HS-5 (cell line): ENCODE data around the gene LACTBL1.

Experiments used
- DNase-seq: peaks from one replicate; pipeline ENCODE4 v3.0.0-alpha.2; 2012; ENCODE audit warnings: low read depth

The LACTBL1 gene

DNA sequence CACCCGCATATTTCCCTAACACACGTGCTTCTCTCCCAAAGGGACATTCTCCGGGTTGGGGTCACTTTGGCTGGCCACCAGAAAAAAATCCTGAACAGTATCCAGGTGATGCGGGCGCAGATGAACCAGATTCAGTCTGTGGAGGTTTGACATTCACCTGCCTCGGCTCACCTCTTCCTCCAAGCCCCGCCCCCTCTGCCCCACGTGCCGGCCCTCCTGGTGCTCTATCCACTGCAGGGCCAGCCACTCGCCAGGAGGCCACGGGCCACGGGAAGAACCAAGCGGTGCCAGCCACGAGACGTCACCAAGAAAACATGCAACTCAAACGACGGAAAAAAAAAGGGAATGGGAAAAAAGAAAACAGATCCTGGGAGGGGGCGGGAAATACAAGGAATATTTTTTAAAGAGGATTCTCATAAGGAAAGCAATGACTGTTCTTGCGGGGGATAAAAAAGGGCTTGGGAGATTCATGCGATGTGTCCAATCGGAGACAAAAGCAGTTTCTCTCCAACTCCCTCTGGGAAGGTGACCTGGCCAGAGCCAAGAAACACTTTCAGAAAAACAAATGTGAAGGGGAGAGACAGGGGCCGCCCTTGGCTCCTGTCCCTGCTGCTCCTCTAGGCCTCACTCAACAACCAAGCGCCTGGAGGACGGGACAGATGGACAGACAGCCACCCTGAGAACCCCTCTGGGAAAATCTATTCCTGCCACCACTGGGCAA is 59.1 kb downstream of the LACTBL1 start:
- DNase-seq: no peak

DNA sequence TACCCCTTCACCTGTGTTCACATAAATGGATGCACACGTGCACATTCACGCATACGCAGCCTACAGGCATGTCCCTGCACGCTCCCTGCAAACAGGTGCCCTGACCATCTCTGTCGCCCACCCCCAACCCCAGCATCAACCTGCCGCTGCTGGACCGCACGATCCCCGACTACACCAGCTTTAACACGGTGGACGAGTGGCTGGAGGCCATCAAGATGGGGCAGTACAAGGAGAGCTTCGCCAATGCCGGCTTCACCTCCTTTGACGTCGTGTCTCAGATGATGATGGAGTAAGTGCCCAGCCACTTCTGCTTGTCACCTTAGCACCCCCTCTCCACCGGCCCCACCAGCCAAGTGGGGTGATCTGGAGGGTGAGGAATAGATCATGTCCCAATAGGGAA is 60.4 kb downstream of the LACTBL1 start:
- DNase-seq: no peak

DNA sequence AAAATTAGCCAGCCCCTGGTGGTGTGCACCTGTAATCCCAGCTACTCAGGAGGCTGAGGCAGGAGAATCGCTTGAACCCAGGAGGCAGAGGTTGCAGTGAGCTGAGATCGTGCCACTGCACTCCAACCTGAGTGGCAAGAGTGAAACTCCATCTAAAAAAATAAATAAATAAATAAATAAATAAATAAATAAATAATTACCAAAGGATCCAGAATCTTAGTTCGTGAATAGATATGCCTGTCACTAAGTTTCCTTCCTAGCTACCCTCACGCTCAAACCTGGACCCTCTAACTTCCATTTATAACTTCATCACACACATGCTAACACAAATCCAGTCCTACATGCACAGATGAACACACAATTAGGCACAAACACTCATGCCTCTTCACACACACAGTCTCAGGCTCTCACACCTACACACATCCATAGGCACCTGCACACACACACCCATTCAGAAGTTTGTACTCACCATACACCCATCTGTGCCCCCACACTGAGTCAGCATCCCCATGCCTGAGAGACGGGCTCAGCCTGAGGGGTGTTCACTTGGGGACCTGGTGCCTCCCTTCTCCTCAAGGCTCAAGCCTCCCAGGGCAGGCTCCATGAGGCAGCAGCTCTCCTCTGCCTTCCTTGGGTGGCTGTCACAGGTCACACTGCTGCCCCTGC is 61.5 kb downstream of the LACTBL1 start:
- DNase-seq: no peak

GRCh38 chr1:22910286-22910685 is 62.4 kb downstream of the LACTBL1 start:
- DNase-seq: no peak

DNA sequence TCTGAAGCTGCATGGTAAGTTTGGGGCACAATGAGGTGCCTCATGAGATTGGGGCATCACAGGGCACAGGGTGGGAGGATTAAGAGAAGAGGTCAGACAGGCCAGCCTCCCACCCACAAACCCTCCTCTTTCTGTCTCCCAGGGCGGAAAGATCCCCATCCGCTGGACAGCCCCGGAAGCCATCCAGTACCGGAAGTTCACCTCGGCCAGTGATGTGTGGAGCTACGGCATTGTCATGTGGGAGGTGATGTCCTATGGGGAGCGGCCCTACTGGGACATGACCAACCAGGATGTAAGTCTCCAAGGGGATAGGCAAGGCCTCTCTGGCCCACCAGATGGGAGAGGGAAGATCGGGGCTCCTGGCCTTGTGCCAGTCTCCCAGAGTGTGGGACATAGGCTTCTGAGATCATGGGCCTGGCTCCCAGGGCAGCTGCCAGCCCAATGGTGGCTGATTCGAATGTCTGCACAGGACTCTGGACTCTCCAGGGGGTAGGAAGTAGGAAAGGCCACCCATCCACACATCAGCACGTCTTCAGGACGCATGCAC is 63.7 kb downstream of the LACTBL1 start:
- DNase-seq: no peak

DNA sequence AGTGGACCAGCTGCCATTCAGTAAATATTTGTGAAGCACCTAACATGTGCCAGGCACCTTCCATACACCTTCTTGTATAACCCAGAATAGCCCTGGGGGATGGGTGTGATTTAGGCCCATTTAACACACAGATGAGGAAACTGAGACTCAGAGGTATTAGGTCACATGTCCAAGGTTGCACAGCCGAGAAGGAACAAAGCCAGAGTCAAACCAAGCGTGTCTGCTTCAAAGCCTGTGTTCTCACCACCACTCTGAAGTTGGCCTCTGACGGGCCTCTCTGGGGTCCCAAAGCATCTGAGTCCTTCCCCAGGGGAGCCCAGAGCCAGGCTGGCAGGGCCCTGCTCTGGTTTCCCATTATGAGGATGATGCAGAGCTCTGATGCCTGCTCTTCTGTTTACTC is 65.1 kb downstream of the LACTBL1 start:
- no peak for DNase-seq

- DNase-seq: no peak
Observed at GRCh38 chr1:22906968-22907367, 65.7 kb downstream of the LACTBL1 start.

DNA sequence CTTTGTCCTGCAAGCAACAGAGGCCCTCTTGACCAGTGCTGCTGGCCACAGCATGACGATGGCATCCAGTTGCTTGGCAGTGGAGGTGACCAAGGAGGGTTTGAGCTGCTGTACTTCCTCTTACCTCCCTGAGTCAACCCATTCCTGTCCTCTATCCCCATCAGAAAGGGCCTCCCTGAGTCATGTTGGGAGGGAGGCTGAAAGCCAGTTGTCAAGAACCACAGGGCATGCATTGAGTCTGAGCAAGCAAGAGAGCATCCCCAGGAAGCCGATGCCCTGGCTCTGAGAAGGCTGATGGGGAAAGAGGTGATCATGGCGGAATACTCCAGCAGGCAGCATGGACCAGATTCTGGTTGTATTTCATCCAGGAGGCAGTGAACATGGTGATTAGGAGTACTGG is 69.6 kb downstream of the LACTBL1 start:
- DNase-seq: peak; percentile 64
